Smooth muscle cell of the umbilical artery (primary cell): Measurements from ENCODE around the gene ENTPD6. TPM values are rescaled to one million over a fixed set of nuclear protein-coding genes. Genes with fewer than 3 reads are reported as not detected.

Experiments
- total RNA-seq: library from RNA; depleted of rRNA; stranded (reverse); fragments of >200 nt; gene quantifications from 2 replicates; pipeline ENCODE4 v1.2.3, GENCODE V29; 2014

ENTPD6 gene
- 51.1 and 83.0 TPM in 2 replicates for total RNA-seq

DNA sequence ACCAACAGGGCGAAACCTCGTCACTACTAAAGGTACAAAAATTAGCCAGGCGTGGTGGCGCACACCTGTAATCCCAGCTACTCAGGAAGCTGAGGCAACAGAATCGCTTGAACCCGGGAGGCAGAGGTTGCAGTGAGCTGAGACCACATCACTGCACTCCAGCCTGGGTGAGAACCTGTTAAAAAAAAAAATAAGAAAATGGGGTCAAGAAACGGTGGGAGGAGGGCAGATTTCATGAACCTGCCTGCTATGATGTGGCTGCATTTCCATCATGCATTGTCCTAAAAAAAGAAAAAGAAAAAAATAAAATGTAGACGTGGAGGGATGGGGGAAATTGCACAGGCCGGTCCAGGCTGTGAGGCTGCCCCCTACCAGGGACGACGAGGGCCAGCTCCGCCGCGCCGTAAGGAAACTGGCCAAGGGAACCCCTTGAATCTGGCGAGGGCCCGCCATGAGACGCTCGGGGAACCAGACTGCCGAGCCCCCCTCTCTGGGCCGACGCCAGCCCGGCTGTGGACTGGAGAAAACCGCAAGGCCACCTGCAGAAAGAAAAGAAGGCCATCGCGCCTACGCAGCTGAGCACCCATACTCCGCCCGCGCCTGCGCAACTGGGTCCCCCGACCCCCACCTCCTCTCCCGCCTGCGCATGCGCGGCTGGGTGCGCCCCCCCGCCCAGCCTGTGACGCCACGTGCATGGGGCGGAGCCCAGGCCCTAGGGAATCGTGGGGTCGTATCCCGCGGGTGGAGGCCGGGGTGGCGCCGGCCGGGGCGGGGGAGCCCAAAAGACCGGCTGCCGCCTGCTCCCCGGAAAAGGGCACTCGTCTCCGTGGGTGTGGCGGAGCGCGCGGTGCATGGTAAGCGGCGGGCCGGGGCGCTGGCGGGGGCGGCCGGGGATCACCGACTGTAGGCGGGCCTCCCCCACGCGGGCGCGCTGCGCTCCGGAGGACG is at the start of gene ENTPD6:
Gene ENTPD6, plus strand, starts transcription at position 699 of the 948 bp plus-strand sequence. CDS start 10,825 bp downstream, outside the sequence.

DNA sequence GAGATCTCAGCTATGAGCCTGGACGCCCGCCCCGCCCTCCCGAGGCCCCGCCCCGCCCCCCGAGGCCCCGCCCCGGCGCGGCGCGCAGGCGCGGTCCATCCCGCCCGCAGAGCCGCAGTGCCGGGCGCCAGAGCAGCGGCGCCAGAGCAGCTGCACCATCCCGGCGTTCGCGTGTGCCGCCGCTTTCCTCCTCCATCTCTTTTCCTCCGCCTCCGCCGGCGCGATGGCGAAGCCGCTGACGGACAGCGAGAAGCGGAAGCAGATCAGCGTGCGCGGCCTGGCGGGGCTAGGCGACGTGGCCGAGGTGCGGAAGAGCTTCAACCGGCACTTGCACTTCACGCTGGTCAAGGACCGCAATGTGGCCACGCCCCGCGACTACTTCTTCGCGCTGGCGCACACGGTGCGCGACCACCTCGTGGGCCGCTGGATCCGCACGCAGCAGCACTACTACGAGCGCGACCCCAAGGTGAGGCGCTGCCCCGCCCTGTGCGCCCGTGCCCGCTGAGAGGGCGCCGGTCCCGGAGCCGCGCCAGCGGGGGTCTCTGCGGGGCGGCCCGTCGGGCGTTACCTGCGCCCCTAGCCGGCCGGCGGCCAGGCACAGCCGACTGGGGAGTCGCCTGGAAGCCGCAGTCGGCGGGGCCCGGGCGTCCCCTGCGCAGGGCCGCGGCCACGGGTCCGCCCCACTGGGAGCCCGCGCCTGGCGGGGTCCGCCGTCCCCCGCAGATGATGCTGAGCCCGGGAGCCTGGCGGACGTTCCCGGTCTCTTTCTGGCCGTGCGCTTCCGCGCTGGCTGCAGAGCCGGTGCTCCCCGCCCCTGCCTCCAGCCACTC is 52.7 kb downstream of the ENTPD6 start, which contains the start of gene PYGB:
Gene PYGB, plus strand, starts transcription at position 130 of the 830 bp plus-strand sequence. Its CDS starts 94 bp downstream, at position 224.

Other genes starting within 250 kb of the ENTPD6 start
- not detected in 2 replicates for gene CST7, start 246.4 kb upstream of the ENTPD6 start, total RNA-seq
- 159 and 192 TPM in 2 replicates for gene APMAP, start 203.0 kb upstream of the ENTPD6 start, total RNA-seq
- gene ACSS1, start 137.6 kb upstream of the ENTPD6 start, total RNA-seq: 0.89 and 2.8 TPM in 2 replicates
- gene VSX1, start 113.6 kb upstream of the ENTPD6 start, total RNA-seq: not detected in 2 replicates
- 63.8 and 121 TPM in 2 replicates for gene PYGB, start 52.4 kb downstream of the ENTPD6 start, total RNA-seq
- gene ABHD12, start 195.1 kb downstream of the ENTPD6 start, total RNA-seq: 39.2 and 43.0 TPM in 2 replicates
- gene GINS1, start 212.0 kb downstream of the ENTPD6 start, total RNA-seq: 1.5 and 5.4 TPM in 2 replicates